CD14-positive monocyte (primary cell): ENCODE data around the gene BCL2L2. TPM values are rescaled to one million over a fixed set of nuclear protein-coding genes. Genes with fewer than 3 reads are reported as not detected.

Experiments used
- DNase-seq, 3 donors: peaks; one replicate each; pipeline ENCODE4 v3.0.0-alpha.2; 2011 to 2022
- H2AFZ ChIP-seq: 2 replicates; pipeline ENCODE4 v1.6.0; 2012; ENCODE audit warnings: mild to moderate bottlenecking, low read depth, low read length, inconsistent platforms; ENCODE audit not compliant: insufficient read depth, poor library complexity, severe bottlenecking
- H3K27ac ChIP-seq, 2 donors: 1 replicate in 1 of 2; 2 replicates in 1 of 2; pipeline ENCODE4 v1.5.1; 2012 to 2013; ENCODE audit warnings: low read length in 2 of 2, control low read depth in 1 of 2, inconsistent platforms in 1 of 2, low read depth in 1 of 2, mild to moderate bottlenecking in 1 of 2
- H3K27me3 ChIP-seq, 2 donors: one replicate each; pipeline versions ENCODE4 v1.6.0 to v1.6.1; 2011 to 2013; ENCODE audit warnings: low read length in 2 of 2; ENCODE audit not compliant: control insufficient read depth in 2 of 2, insufficient read depth in 2 of 2
- H3K36me3 ChIP-seq, 2 donors: replicated peaks in 1 of 2; 1 replicate in 1 of 2; 2 replicates in 1 of 2; pipeline versions ENCODE4 v1.5.1 to v1.6.1; 2012 to 2013; ENCODE audit warnings: low read length in 2 of 2, control low read depth in 1 of 2, inconsistent platforms in 1 of 2, mild to moderate bottlenecking in 1 of 2; ENCODE audit not compliant: insufficient read depth in 2 of 2, control insufficient read depth in 1 of 2
- H3K4me1 ChIP-seq, 2 donors: 1 replicate in 1 of 2; 2 replicates in 1 of 2; pipeline versions ENCODE4 v1.5.1 to v1.6.1; 2012 to 2013; ENCODE audit warnings: low read length in 2 of 2, control low read depth in 1 of 2, inconsistent platforms in 1 of 2, mild to moderate bottlenecking in 1 of 2, moderate library complexity in 1 of 2; ENCODE audit not compliant: insufficient read depth in 2 of 2, control insufficient read depth in 1 of 2
- H3K4me2 ChIP-seq: replicated peaks from 2 replicates; pipeline ENCODE3; 2012; ENCODE audit warnings: low read length, moderate library complexity, mild to moderate bottlenecking; ENCODE audit not compliant: poor library complexity, severe bottlenecking; ENCODE audit errors: extremely low read depth
- H3K4me3 ChIP-seq, 3 experiments: fragments of 200-600 bp in 1 of 3; sonication (generic) in 1 of 3; replicated peaks in 1 of 3; 1 replicate in 2 of 3; 2 replicates in 1 of 3; pipeline ENCODE4 v1.5.1; 2011 to 2013; ENCODE audit warnings: low read length in 3 of 3, mild to moderate bottlenecking in 3 of 3, control low read depth in 2 of 3, low read depth in 2 of 3, inconsistent platforms in 1 of 3, moderate library complexity in 1 of 3
- H3K79me2 ChIP-seq: 2 replicates; pipeline ENCODE4 v1.6.0; 2012; ENCODE audit warnings: mild to moderate bottlenecking, control low read depth, inconsistent platforms, low read length, moderate library complexity; ENCODE audit not compliant: insufficient read depth
- H3K9ac ChIP-seq: 2 replicates; pipeline ENCODE4 v1.6.0; 2017; ENCODE audit warnings: low read length, mild to moderate bottlenecking; ENCODE audit not compliant: insufficient read depth, poor library complexity, severe bottlenecking
- H3K9me3 ChIP-seq, 2 donors: replicated peaks in 1 of 2; 1 replicate in 1 of 2; 2 replicates in 1 of 2; pipeline versions ENCODE4 v1.5.1 to v1.6.1; 2012 to 2013; ENCODE audit warnings: low read length in 2 of 2, control low read depth in 1 of 2; ENCODE audit not compliant: control insufficient read depth in 1 of 2, insufficient read depth in 1 of 2
- H4K20me1 ChIP-seq: 2 replicates; pipeline ENCODE4 v1.6.0; 2012; ENCODE audit warnings: mild to moderate bottlenecking, low read length, control low read depth, moderate library complexity; ENCODE audit not compliant: insufficient read depth
- H3K27ac Mint-ChIP-seq, 7 donors: one replicate each; pipeline ENCODE4 v1.8.0; 2020; ENCODE audit warnings: mild to moderate bottlenecking in 7 of 7, mixed read lengths in 7 of 7, moderate library complexity in 6 of 7, inconsistent platforms in 2 of 7
- H3K27me3 Mint-ChIP-seq, 3 donors: one replicate each; pipeline ENCODE4 v1.8.0; 2021 to 2022; ENCODE audit warnings: low read depth in 3 of 3, mild to moderate bottlenecking in 3 of 3, mixed read lengths in 3 of 3, moderate library complexity in 3 of 3, inconsistent platforms in 1 of 3
- H3K36me3 Mint-ChIP-seq, 2 donors: one replicate each; pipeline ENCODE4 v1.8.0; 2020; ENCODE audit warnings: mixed read lengths in 2 of 2, inconsistent platforms in 1 of 2, mild to moderate bottlenecking in 1 of 2
- H3K4me1 Mint-ChIP-seq: one replicate; pipeline ENCODE4 v1.8.0; 2020; ENCODE audit warnings: mild to moderate bottlenecking, mixed read lengths
- H3K4me3 Mint-ChIP-seq, 2 donors: one replicate each; pipeline ENCODE4 v1.8.0; 2020; ENCODE audit warnings: mild to moderate bottlenecking in 2 of 2, mixed read lengths in 2 of 2, moderate library complexity in 1 of 2
- H3K9me3 Mint-ChIP-seq, 7 donors: one replicate each; pipeline ENCODE4 v1.8.0; 2020 to 2022; ENCODE audit warnings: mixed read lengths in 7 of 7, mild to moderate bottlenecking in 6 of 7, moderate library complexity in 6 of 7, inconsistent platforms in 2 of 7
- WGBS: methylation state at CpG from one replicate; pipeline ENCODE4 v1.1.5; 2013; ENCODE audit warnings: missing lambda C conversion rate; ENCODE audit not compliant: insufficient coverage; 5-methylcytosine and 5-hydroxymethylcytosine counted together
- intact Hi-C, 2 donors: fragments of 100-400 bp; cut with micrococcal nuclease; formaldehyde crosslinking; loops; one replicate each; pipeline versions ENCODE4 v1.15.0 to v1.15.1; 2023
- polyA plus RNA-seq, 3 donors: library from polyadenylated mRNA; depleted of rRNA in 1 of 3; unstranded in 2 of 3; stranded (reverse) in 1 of 3; fragments of 300-500 nt in 2 of 3; fragments of >200 nt in 1 of 3; fragmentation: Illumina TruSeq in 2 of 3; gene quantifications; 1 replicate in 2 of 3; 2 replicates in 1 of 3; pipeline ENCODE4 v1.2.3, GENCODE V29; 2012 to 2021
- TF ChIP-seq, protein P1 (sequence below): fragments of 200-600 bp; IDR thresholded peaks from one replicate; pipeline ENCODE4 v1.8.0; 2022; ENCODE audit warnings: antibody characterized with exemption, mild to moderate bottlenecking

Gene BCL2L2
- polyA plus RNA-seq, 3 donors = 0.90 to 23.7 (median 1.4) TPM

DNA sequence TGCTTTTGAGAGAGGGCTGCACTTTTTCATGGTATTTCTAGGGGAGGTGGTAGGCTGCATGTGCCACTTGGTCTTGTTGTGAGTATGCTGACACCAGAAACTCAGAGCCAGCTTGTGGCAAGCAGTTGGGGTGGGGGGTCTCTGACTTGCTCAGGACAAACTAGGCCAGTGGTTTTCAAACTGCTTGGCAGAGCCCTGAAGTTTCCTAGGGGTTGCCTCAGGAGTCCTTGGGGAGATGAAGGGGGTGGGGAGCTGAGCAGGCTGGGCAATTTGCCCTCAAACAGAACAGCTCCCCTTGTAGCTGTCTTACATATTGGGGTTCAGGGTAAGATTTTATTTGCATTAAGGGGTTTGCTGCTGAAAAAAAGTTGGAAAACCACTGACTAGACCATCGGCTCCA, 3.9 kb downstream of the BCL2L2 start:
- H3K36me3 ChIP-seq = peaks cover 24 to 46% of the 10 kb centered on the region in 2 donors
- TF ChIP-seq, protein P1, sequence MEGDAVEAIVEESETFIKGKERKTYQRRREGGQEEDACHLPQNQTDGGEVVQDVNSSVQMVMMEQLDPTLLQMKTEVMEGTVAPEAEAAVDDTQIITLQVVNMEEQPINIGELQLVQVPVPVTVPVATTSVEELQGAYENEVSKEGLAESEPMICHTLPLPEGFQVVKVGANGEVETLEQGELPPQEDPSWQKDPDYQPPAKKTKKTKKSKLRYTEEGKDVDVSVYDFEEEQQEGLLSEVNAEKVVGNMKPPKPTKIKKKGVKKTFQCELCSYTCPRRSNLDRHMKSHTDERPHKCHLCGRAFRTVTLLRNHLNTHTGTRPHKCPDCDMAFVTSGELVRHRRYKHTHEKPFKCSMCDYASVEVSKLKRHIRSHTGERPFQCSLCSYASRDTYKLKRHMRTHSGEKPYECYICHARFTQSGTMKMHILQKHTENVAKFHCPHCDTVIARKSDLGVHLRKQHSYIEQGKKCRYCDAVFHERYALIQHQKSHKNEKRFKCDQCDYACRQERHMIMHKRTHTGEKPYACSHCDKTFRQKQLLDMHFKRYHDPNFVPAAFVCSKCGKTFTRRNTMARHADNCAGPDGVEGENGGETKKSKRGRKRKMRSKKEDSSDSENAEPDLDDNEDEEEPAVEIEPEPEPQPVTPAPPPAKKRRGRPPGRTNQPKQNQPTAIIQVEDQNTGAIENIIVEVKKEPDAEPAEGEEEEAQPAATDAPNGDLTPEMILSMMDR = no peak
- Mint-ChIP-seq H3K4me1 (peaks cover 41% of the 10 kb centered on the region), H3K27ac (peak overlapping the region in 1 of 7 donors; percentile 50), H3K9me3 (no peaks in the 10 kb centered on the region), H3K27me3 (peaks cover 0 to 1% (median 0%) of the 10 kb centered on the region in 3 donors), H3K4me3 (no peak overlapping the region), H3K36me3 (peaks cover 22 to 36% of the 10 kb centered on the region in 2 donors)
- no peak overlapping the region for H3K4me3 ChIP-seq
- intact Hi-C loops = no loop called here
- H3K9ac ChIP-seq = no peak overlapping the region
- peaks cover 50% of the 10 kb centered on the region for H3K79me2 ChIP-seq
- peaks cover 22 to 35% of the 10 kb centered on the region in 2 donors for H3K4me1 ChIP-seq
- H3K27me3 ChIP-seq = no peaks in the 10 kb centered on the region
- no peaks in the 10 kb centered on the region for H4K20me1 ChIP-seq
- no peak overlapping the region for H3K4me2 ChIP-seq
- DNase-seq = no peak
- H3K27ac ChIP-seq = no peak overlapping the region
- WGBS = no CpG with 5 or more reads among the region's 1 CpG
- H2AFZ ChIP-seq = no peak overlapping the region
- no peaks in the 10 kb centered on the region for H3K9me3 ChIP-seq

DNA sequence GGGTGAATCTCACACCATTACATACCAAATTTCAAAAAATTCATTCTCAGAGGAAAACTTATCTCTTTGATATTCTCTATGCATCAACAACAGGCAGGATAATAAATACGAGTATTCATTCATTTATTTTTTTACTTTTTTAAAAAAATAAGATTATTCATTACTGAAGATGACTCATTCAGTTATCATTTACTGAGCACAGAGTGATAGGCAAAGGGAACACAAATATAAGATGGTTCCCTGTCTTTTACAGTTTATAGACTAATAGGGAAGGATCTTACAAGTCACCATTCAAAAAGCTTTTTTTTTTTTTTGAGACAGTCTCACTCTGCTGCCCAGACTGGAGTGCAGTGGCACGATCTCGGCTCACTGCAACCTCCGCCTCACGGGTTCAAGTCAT, 9.7 kb downstream of the BCL2L2 start:
- intact Hi-C loops = no loop called here

More for the DNA sequence above, 9.7 kb downstream of the BCL2L2 start:
- DNase-seq = no peak
- no peak overlapping the region for H3K4me3 Mint-ChIP-seq
- WGBS = no CpG with 5 or more reads among the region's 5 CpGs
- TF ChIP-seq, protein P1 = no peak
- H4K20me1 ChIP-seq = no peaks in the 10 kb centered on the region
- H3K27me3 Mint-ChIP-seq = peaks cover 0 to 2% (median 1%) of the 10 kb centered on the region in 3 donors
- no peaks in the 10 kb centered on the region for H3K79me2 ChIP-seq
- H3K4me1 Mint-ChIP-seq = peaks cover 12% of the 10 kb centered on the region
- H3K4me3 ChIP-seq = no peak overlapping the region
- peaks cover 0 to 3% (median 0%) of the 10 kb centered on the region in 7 donors for H3K9me3 Mint-ChIP-seq
- H3K4me1 ChIP-seq = peaks cover 10 to 11% of the 10 kb centered on the region in 2 donors
- H3K9ac ChIP-seq = no peak overlapping the region
- H3K36me3 Mint-ChIP-seq = peaks cover 13 to 23% of the 10 kb centered on the region in 2 donors
- no peaks in the 10 kb centered on the region for H3K9me3 ChIP-seq
- no peak overlapping the region for H2AFZ ChIP-seq
- H3K27ac Mint-ChIP-seq = no peak overlapping the region
- no peak overlapping the region for H3K27ac ChIP-seq
- no peaks in the 10 kb centered on the region for H3K27me3 ChIP-seq
- no peak overlapping the region for H3K4me2 ChIP-seq
- peaks cover 4 to 11% of the 10 kb centered on the region in 2 donors for H3K36me3 ChIP-seq
